WTC11 (cell line): ENCODE data around the gene TRABD. TPM values are rescaled to one million over a fixed set of nuclear protein-coding genes. Genes with fewer than 3 reads are reported as not detected.
A peak's percentile ranks its signal among the peaks of the same experiment; 100 is the strongest.

Source experiments
- ATAC-seq: fragments of 200-7000 bp; cut with Tn5 transposase; 2 replicates; pipeline ENCODE4 v1.10.0; 2021; ENCODE audit warnings: mild to moderate bottlenecking, moderate library complexity
- CTCF ChIA-PET: fragments of 300-600 bp; sonication (Branson Sonifier 250); formaldehyde crosslinking; loops from one replicate; lab custom pipeline; 2021; ENCODE audit warnings: antibody characterized with exemption; lab: Charles Lee
- POLR2A ChIA-PET: fragments of 350-600 bp; sonication (Branson Sonifier 250); formaldehyde crosslinking; loops from one replicate; lab custom pipeline; 2021; ENCODE audit warnings: antibody characterized with exemption; lab: Charles Lee
- DNase-seq: peaks from one replicate; pipeline ENCODE4 v3.0.0; 2021; ENCODE audit warnings: low spot score
- H3K27ac Mint-ChIP-seq: 2 replicates; pipeline ENCODE4 v1.8.0; 2021; ENCODE audit warnings: mixed read lengths
- H3K27me3 Mint-ChIP-seq: 2 replicates; pipeline ENCODE4 v1.8.0; 2021; ENCODE audit warnings: low read depth, mild to moderate bottlenecking, moderate library complexity, mixed read lengths
- H3K36me3 Mint-ChIP-seq: 2 replicates; pipeline ENCODE4 v1.8.0; 2021; ENCODE audit warnings: mixed read lengths
- H3K4me1 Mint-ChIP-seq: 2 replicates; pipeline ENCODE4 v1.8.0; 2022; ENCODE audit warnings: mixed read lengths
- H3K4me3 Mint-ChIP-seq: 2 replicates; pipeline ENCODE4 v1.8.0; 2021; ENCODE audit warnings: mild to moderate bottlenecking, moderate library complexity, mixed read lengths
- H3K9me3 Mint-ChIP-seq: 2 replicates; pipeline ENCODE4 v1.8.0; 2021; ENCODE audit warnings: mixed read lengths
- AFF4 ChIP-seq: sonication (generic); formaldehyde crosslinking; IDR thresholded peaks from 2 replicates; pipeline ENCODE4 v1.8.1; 2023; ENCODE audit warnings: mild to moderate bottlenecking, missing genetic modification reagents, borderline replicate concordance
- CREB1 ChIP-seq: sonication (generic); formaldehyde crosslinking; IDR thresholded peaks from 2 replicates; pipeline ENCODE4 v1.8.0; 2023; ENCODE audit warnings: mild to moderate bottlenecking, missing genetic modification reagents
- E2F5 ChIP-seq: sonication (generic); formaldehyde crosslinking; IDR thresholded peaks from 2 replicates; pipeline ENCODE4 v1.8.1; 2022; ENCODE audit warnings: mild to moderate bottlenecking, moderate library complexity, missing genetic modification reagents
- ETV6 ChIP-seq: sonication (generic); formaldehyde crosslinking; IDR thresholded peaks from 2 replicates; pipeline ENCODE4 v1.8.1; 2022; ENCODE audit warnings: mild to moderate bottlenecking, missing genetic modification reagents
- GRHL2 ChIP-seq: fragments of 250-450 bp; sonication (Bioruptor Pico); IDR thresholded peaks from 2 replicates; pipeline ENCODE4 v1.8.0; 2022; ENCODE audit warnings: mild to moderate bottlenecking, moderate library complexity; ENCODE audit not compliant: insufficient replicate concordance, severe bottlenecking
- NFYB ChIP-seq: sonication (generic); formaldehyde crosslinking; conservative IDR thresholded peaks from 2 replicates; pipeline ENCODE4 v1.8.0; 2022; ENCODE audit warnings: low read depth, missing genetic modification reagents
- SMAD3 ChIP-seq: sonication (generic); formaldehyde crosslinking; IDR thresholded peaks from 2 replicates; pipeline ENCODE4 v1.8.0; 2022; ENCODE audit warnings: missing genetic modification reagents, mild to moderate bottlenecking, borderline replicate concordance
- TEAD1 ChIP-seq: sonication (generic); formaldehyde crosslinking; IDR thresholded peaks from 2 replicates; pipeline ENCODE4 v1.8.0; 2022; ENCODE audit warnings: mild to moderate bottlenecking, missing genetic modification reagents
- ZNF138 ChIP-seq: sonication (generic); formaldehyde crosslinking; conservative IDR thresholded peaks from 2 replicates; pipeline ENCODE4 v1.8.1; 2022; ENCODE audit warnings: mild to moderate bottlenecking, moderate library complexity, missing genetic modification reagents
- ZNF219 ChIP-seq: sonication (generic); formaldehyde crosslinking; IDR thresholded peaks from 2 replicates; pipeline ENCODE4 v1.8.0; 2023; ENCODE audit warnings: missing genetic modification reagents, mild to moderate bottlenecking, borderline replicate concordance
- ZNF317 ChIP-seq: sonication (generic); formaldehyde crosslinking; IDR thresholded peaks from 2 replicates; pipeline ENCODE4 v1.8.1; 2023; ENCODE audit warnings: low read depth, mild to moderate bottlenecking, moderate library complexity, missing genetic modification reagents, borderline replicate concordance
- ZNF396 ChIP-seq: fragments of 250-450 bp; sonication (Bioruptor Pico); IDR thresholded peaks from 2 replicates; pipeline ENCODE4 v1.8.0; 2021; ENCODE audit warnings: mild to moderate bottlenecking, moderate library complexity, borderline replicate concordance
- ZNF423 ChIP-seq: fragments of 250-450 bp; sonication (Bioruptor Pico); IDR thresholded peaks from 2 replicates; pipeline ENCODE4 v2.1.2; 2022; ENCODE audit warnings: mild to moderate bottlenecking, moderate library complexity
- total RNA-seq: library from RNA; stranded (reverse); gene quantifications from 3 replicates; pipeline ENCODE4 v1.2.3, GENCODE V29; 2021
- TF ChIP-seq, protein P1 (sequence below): sonication (generic); formaldehyde crosslinking; IDR thresholded peaks from 2 replicates; pipeline ENCODE4 v1.8.0; 2023; ENCODE audit warnings: missing genetic modification reagents
- TF ChIP-seq, protein P2 (sequence below): sonication (generic); formaldehyde crosslinking; IDR thresholded peaks from 2 replicates; pipeline ENCODE4 v1.8.0; 2022; ENCODE audit warnings: mild to moderate bottlenecking, missing genetic modification reagents
- TF ChIP-seq, protein P3 (sequence below): fragments of 200-600 bp; IDR thresholded peaks from 2 replicates; pipeline ENCODE4 v1.8.0; 2022; ENCODE audit warnings: antibody characterized with exemption
- TF ChIP-seq, protein P4 (sequence below): sonication (generic); formaldehyde crosslinking; IDR thresholded peaks from 2 replicates; pipeline ENCODE4 v1.8.0; 2022; ENCODE audit warnings: missing genetic modification reagents

The TRABD gene
- total RNA-seq, 1 experiment from 2014 or later, result 90.4 TPM

DNA sequence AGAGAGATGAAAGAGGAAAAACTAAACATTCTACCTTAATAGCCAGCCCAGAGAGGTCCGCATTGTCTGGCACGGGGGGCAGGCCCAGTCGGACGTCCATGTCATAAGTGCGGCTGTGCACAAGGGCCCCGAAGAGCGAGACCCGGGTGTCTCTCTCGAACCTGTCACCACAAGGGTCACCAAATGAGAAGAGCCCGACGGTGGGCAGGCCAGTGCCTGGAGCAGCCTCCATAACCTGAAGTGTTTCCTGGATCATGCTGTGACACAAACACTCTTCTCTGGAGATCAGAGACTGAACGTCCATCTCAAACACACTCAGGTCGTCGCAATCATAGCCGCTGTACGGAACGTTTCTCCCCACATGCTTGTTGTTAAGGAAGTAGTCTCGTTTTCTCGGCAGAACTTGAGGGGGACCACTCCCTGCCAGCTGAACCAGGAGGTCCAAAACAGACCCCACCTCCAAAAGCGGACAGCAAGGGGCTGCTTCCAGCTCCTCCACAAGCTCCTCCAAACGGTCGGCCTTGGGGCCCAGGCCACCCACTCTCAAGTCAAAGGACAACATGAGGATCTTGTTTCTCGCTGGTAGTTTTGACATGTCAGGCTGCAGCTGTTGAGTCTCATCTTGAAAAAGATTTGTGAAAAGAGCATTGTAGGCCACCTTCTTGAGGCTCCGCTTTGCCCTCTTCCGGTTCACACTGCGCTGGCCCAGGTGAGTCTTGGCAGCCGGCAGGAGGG is 58.1 kb downstream of the TRABD start:
- ATAC-seq (no peak; the same call in 1 of the 2 replicates), DNase-seq (no peak)
- no peak for TF ChIP-seq ETV6 (CRISPR knock-in tag)
- TF ChIP-seq, protein P1, sequence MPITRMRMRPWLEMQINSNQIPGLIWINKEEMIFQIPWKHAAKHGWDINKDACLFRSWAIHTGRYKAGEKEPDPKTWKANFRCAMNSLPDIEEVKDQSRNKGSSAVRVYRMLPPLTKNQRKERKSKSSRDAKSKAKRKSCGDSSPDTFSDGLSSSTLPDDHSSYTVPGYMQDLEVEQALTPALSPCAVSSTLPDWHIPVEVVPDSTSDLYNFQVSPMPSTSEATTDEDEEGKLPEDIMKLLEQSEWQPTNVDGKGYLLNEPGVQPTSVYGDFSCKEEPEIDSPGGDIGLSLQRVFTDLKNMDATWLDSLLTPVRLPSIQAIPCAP (CRISPR knock-in tag), result no peak
- no peak for TF ChIP-seq AFF4
- TF ChIP-seq SMAD3 (CRISPR knock-in tag), result no peak
- no peak for TF ChIP-seq E2F5 (CRISPR knock-in tag)
- TF ChIP-seq ZNF219, result no peak
- TF ChIP-seq ZNF138, result no peak
- TF ChIP-seq TEAD1 (CRISPR knock-in tag), result no peak
- TF ChIP-seq CREB1 (CRISPR knock-in tag), result no peak
- TF ChIP-seq, protein P2, sequence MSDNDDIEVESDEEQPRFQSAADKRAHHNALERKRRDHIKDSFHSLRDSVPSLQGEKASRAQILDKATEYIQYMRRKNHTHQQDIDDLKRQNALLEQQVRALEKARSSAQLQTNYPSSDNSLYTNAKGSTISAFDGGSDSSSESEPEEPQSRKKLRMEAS, result no peak
- TF ChIP-seq ZNF396 (CRISPR knock-in tag), result no peak
- no peak for TF ChIP-seq ZNF423 (CRISPR knock-in tag)
- TF ChIP-seq, protein P3, sequence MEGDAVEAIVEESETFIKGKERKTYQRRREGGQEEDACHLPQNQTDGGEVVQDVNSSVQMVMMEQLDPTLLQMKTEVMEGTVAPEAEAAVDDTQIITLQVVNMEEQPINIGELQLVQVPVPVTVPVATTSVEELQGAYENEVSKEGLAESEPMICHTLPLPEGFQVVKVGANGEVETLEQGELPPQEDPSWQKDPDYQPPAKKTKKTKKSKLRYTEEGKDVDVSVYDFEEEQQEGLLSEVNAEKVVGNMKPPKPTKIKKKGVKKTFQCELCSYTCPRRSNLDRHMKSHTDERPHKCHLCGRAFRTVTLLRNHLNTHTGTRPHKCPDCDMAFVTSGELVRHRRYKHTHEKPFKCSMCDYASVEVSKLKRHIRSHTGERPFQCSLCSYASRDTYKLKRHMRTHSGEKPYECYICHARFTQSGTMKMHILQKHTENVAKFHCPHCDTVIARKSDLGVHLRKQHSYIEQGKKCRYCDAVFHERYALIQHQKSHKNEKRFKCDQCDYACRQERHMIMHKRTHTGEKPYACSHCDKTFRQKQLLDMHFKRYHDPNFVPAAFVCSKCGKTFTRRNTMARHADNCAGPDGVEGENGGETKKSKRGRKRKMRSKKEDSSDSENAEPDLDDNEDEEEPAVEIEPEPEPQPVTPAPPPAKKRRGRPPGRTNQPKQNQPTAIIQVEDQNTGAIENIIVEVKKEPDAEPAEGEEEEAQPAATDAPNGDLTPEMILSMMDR, result no peak
- TF ChIP-seq NFYB (CRISPR knock-in tag), result no peak
- TF ChIP-seq, protein P4, sequence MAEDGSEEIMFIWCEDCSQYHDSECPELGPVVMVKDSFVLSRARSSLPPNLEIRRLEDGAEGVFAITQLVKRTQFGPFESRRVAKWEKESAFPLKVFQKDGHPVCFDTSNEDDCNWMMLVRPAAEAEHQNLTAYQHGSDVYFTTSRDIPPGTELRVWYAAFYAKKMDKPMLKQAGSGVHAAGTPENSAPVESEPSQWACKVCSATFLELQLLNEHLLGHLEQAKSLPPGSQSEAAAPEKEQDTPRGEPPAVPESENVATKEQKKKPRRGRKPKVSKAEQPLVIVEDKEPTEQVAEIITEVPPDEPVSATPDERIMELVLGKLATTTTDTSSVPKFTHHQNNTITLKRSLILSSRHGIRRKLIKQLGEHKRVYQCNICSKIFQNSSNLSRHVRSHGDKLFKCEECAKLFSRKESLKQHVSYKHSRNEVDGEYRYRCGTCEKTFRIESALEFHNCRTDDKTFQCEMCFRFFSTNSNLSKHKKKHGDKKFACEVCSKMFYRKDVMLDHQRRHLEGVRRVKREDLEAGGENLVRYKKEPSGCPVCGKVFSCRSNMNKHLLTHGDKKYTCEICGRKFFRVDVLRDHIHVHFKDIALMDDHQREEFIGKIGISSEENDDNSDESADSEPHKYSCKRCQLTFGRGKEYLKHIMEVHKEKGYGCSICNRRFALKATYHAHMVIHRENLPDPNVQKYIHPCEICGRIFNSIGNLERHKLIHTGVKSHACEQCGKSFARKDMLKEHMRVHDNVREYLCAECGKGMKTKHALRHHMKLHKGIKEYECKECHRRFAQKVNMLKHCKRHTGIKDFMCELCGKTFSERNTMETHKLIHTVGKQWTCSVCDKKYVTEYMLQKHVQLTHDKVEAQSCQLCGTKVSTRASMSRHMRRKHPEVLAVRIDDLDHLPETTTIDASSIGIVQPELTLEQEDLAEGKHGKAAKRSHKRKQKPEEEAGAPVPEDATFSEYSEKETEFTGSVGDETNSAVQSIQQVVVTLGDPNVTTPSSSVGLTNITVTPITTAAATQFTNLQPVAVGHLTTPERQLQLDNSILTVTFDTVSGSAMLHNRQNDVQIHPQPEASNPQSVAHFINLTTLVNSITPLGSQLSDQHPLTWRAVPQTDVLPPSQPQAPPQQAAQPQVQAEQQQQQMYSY (CRISPR knock-in tag), result no peak
- TF ChIP-seq GRHL2 (CRISPR knock-in tag), result no peak
- TF ChIP-seq ZNF317 (CRISPR knock-in tag), result no peak
- Mint-ChIP-seq H3K27ac (peak overlapping the region; percentile 99; the same call in 1 of the 2 replicates), H3K36me3 (0 out of 2 replicates have a peak, but pooled peaks cover 2% of the 10 kb centered on the region), H3K4me3 (peak overlapping the region; percentile 99), H3K9me3 (no peaks in the 10 kb centered on the region), H3K4me1 (peaks cover 16% of the 10 kb centered on the region), H3K27me3 (no peaks in the 10 kb centered on the region)
- POLR2A ChIA-PET, result no interaction called here
- CTCF ChIA-PET, result interaction anchor here (0.7 to 1.1 kb wide), 6 partner anchors 9 to 97 kb away, joined by 3 to 5 read pairs (median 3); partner anchors contain the start of gene PLXNB2
